Prostate gland (tissue), 2 donors: Measurements from ENCODE around the gene CCDC97. TPM values are rescaled to one million over a fixed set of nuclear protein-coding genes. Genes with fewer than 3 reads are reported as not detected.

Source experiments
- DNase-seq: peaks from one replicate; pipeline ENCODE4 v3.0.0-alpha.2; 2019; ENCODE audit warnings: low spot score
- H3K27ac ChIP-seq, 2 donors: fragments of 200-600 bp; sonication (generic); 2 replicates each; pipeline ENCODE4 v1.5.1; 2017 to 2019
- H3K27me3 ChIP-seq: fragments of 200-600 bp; sonication (generic); replicated peaks from 2 replicates; pipeline ENCODE4 v1.5.1; 2019; ENCODE audit not compliant: insufficient read depth
- H3K36me3 ChIP-seq, 2 donors: fragments of 200-600 bp; sonication (generic); 1 replicate in 1 of 2; 2 replicates in 1 of 2; pipeline versions ENCODE4 v1.5.1 to v1.8.1; 2017 to 2019
- H3K4me1 ChIP-seq: fragments of 200-600 bp; sonication (generic); replicated peaks from 2 replicates; pipeline ENCODE4 v1.5.1; 2019
- H3K4me3 ChIP-seq, 2 donors: fragments of 200-600 bp; sonication (generic); 2 replicates each; pipeline ENCODE4 v1.5.1; 2017 to 2019
- H3K9me3 ChIP-seq: fragments of 200-600 bp; sonication (generic); 2 replicates; pipeline ENCODE4 v1.5.1; 2017
- CTCF ChIP-seq, 4 experiments: fragments of 200-600 bp in 2 of 4; fragments of 450-650 bp in 2 of 4; sonication (generic) in 2 of 4; IDR thresholded peaks; 1 replicate in 3 of 4; 2 replicates in 1 of 4; pipeline ENCODE4 v1.5.1; 2016 to 2019; ENCODE audit warnings: antibody characterized with exemption in 4 of 4, mild to moderate bottlenecking in 2 of 4, moderate library complexity in 2 of 4
- POLR2A ChIP-seq: fragments of 450-650 bp; IDR thresholded peaks from one replicate; pipeline ENCODE4 v1.6.1; 2016; ENCODE audit warnings: antibody characterized with exemption, mild to moderate bottlenecking
- POLR2AphosphoS5 ChIP-seq: sonication (generic); formaldehyde crosslinking; IDR thresholded peaks from one replicate; pipeline ENCODE4 v1.6.1; 2017; ENCODE audit warnings: antibody characterized with exemption
- WGBS: methylation state at CpG from one replicate; pipeline ENCODE4 v1.1.5; 2018; 5-methylcytosine and 5-hydroxymethylcytosine counted together
- intact Hi-C: fragments of 100-400 bp; cut with DNase I; formaldehyde crosslinking; loops from one replicate; pipeline ENCODE4 v1.14.2; 2022
- total RNA-seq, 2 donors: library from RNA; depleted of rRNA; stranded (reverse); fragments of >200 nt; gene quantifications; one replicate each; pipeline ENCODE4 v1.1.0, GENCODE V29; 2016

Gene CCDC97
- total RNA-seq, 2 donors from 2014 or later, result 21.0 to 34.4 TPM

DNA sequence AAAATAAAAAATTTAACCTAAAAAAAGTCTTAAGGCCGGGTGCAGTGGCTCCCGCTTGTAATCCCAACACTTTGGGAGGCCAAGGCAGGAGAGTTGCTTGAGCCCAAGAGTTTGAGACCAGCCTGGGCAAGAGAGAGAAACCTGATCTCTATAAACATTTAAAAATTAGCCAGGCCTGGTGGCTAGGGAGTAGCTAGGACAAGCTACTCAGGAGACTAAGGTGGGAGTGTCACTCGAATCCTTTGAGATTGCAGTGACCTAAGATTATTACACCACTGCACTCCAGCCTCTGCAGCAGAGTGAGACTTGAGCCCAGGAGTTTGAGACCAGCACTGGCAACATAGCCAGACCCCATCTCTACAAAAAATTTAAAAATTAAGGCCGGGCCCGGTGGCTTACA, 1.1 kb downstream of the CCDC97 start:
- WGBS, result 41% methylated on average over 5 of the region's 5 CpGs
- H3K4me3 ChIP-seq, result peak overlapping the region; percentile 59 to 78
- H3K4me1 ChIP-seq, result peaks cover 14% of the 10 kb centered on the region
- H3K36me3 ChIP-seq, result peaks cover 5 to 12% of the 10 kb centered on the region in 2 donors
- H3K27ac ChIP-seq, result peak overlapping the region; percentile 95 to 96
- no peak for DNase-seq
- intact Hi-C loops, result no loop called here
- no peaks in the 10 kb centered on the region for H3K27me3 ChIP-seq
- H3K9me3 ChIP-seq, result no peaks in the 10 kb centered on the region
- no peak for TF ChIP-seq CTCF (IDR thresholded peaks at IDR 0.05)
- TF ChIP-seq POLR2A, result no peak
- TF ChIP-seq POLR2AphosphoS5, result no peak

DNA sequence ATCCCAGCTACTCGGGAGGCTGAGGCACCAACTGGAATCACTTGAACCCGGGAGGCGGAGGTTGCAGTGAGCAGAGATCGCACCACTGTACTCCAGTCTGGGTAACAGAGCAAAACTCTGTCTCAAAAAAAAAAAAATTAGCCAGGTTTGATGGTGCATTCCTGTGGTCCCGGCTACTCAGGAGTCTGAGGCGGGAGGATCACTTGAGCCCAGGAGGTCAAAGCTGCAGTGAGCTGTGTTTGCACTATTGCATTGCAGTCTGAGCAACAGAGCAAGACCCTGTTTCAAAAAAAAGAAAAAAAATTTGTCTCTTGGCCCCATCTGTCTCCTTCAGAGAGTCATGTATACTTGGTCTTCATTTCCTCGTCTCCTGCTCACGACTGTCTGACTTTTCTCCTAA, 1.6 kb downstream of the CCDC97 start:
- H3K4me3 ChIP-seq, result no peak overlapping the region
- intact Hi-C loops, result no loop called here
- WGBS, result 87% methylated on average over 8 of the region's 8 CpGs
- H3K36me3 ChIP-seq, result peaks cover under 1 to 14% of the 10 kb centered on the region in 2 donors
- no peaks in the 10 kb centered on the region for H3K9me3 ChIP-seq
- no peaks in the 10 kb centered on the region for H3K27me3 ChIP-seq
- TF ChIP-seq POLR2AphosphoS5, result no peak
- TF ChIP-seq CTCF (IDR thresholded peaks at IDR 0.05), result no peak
- TF ChIP-seq POLR2A, result no peak
- peaks cover 14% of the 10 kb centered on the region for H3K4me1 ChIP-seq
- no peak for DNase-seq
- H3K27ac ChIP-seq, result no peak overlapping the region

DNA sequence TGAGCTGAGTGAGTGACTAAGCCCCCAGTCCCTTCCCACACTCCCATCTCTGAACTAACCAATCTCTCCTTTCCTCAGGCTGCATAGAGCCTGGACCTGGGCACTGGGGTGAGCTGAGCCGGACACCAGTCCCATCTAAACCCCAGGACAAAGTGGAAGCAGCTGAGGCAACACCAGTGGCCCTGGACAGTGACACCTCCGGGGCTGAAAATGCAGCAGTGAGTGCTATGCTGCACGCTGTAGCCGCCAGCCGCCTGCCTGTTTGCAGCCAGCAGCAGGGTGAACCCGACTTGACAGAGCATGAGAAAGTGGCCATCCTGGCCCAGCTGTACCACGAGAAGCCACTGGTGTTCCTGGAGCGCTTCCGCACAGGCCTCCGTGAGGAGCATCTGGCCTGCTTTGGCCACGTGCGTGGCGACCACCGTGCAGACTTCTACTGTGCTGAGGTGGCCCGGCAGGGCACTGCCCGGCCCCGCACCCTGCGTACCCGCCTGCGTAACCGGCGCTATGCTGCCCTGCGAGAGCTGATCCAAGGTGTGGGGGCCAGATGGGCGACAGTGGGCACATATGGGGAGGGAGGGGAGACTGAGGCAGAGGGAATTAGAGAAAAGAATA, 6.4 kb downstream of the CCDC97 start:
- no peak for DNase-seq
- no peak overlapping the region for H3K4me3 ChIP-seq
- no peaks in the 10 kb centered on the region for H3K27me3 ChIP-seq
- H3K27ac ChIP-seq, result no peak overlapping the region
- TF ChIP-seq POLR2A, result no peak
- no peak for TF ChIP-seq POLR2AphosphoS5
- H3K36me3 ChIP-seq, result peaks cover 0 to 18% of the 10 kb centered on the region in 2 donors
- H3K9me3 ChIP-seq, result no peaks in the 10 kb centered on the region
- 94% methylated on average over 24 of the region's 24 CpGs for WGBS
- H3K4me1 ChIP-seq, result no peaks in the 10 kb centered on the region
- intact Hi-C loops, result no loop called here

DNA sequence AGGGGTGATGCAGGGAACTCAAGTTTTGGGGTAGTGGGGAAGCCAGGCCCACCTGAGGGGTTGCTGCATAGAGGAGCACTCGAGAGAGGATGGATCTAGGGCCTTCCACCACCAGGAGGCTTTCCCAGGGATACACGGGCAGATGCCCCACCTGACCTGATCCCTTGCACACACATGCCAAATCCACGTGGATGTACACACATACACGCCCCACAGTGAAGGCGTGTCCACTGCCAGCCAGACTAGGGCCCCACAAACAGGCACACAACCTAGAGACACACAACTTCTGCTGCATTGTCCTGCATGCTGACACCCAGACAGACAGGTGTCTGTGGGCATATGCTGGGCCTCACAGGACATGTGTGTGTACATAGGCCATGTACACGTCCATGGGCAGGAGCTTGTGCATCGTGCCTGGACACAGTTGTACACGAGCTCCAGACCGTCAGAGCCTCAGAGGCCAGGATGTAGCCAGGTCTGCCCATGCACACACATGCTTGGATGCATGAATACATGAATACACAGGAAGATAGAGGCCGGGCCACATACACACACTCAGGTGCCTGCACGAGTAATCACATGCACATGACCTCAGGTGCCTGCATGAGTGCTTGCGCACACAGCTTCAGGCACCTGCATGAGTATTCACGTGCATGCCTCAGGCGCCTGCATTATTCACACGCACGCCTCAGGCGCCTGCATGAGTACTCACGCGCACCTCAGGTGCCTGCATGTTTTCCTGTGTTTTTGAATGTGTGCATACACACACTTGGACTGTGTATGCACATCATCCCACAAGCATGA, 8.9 kb downstream of the CCDC97 start:
- H3K27ac ChIP-seq, result no peak overlapping the region
- H3K27me3 ChIP-seq, result no peaks in the 10 kb centered on the region
- no peaks in the 10 kb centered on the region for H3K4me1 ChIP-seq
- intact Hi-C loops, result no loop called here
- H3K9me3 ChIP-seq, result no peaks in the 10 kb centered on the region
- WGBS, result 75% methylated on average over 19 of the region's 19 CpGs
- no peak overlapping the region for H3K4me3 ChIP-seq
- DNase-seq, result no peak
- TF ChIP-seq POLR2A, result no peak
- no peak for TF ChIP-seq POLR2AphosphoS5
- TF ChIP-seq CTCF (IDR thresholded peaks at IDR 0.05), result no peak
- peaks cover 0 to 8% of the 10 kb centered on the region in 2 donors for H3K36me3 ChIP-seq

GRCh38 chr19:41319500-41320184, 9.7 kb downstream of the CCDC97 start:
- H3K9me3 ChIP-seq, result no peaks in the 10 kb centered on the region
- no peaks in the 10 kb centered on the region for H3K27me3 ChIP-seq
- TF ChIP-seq POLR2AphosphoS5, result no peak
- no peak for TF ChIP-seq CTCF (IDR thresholded peaks at IDR 0.05)
- no peak for TF ChIP-seq POLR2A
- peaks cover 0 to 8% of the 10 kb centered on the region in 2 donors for H3K36me3 ChIP-seq
- 74% methylated on average over 20 of the region's 20 CpGs for whole genome bisulfite sequencing
- H3K4me1 ChIP-seq, result no peaks in the 10 kb centered on the region
- no peak for DNase-seq
- H3K27ac ChIP-seq, result no peak overlapping the region
- intact Hi-C loops, result loop anchor here (5.0 kb wide), 1 partner anchor 38 kb away; no protein-coding TSS in a partner anchor
- no peak overlapping the region for H3K4me3 ChIP-seq
